Liver (tissue), 9 donors: Measurements from ENCODE around the gene SLC25A22. TPM values are rescaled to one million over a fixed set of nuclear protein-coding genes. Genes with fewer than 3 reads are reported as not detected.

Experiments used
- DNase-seq: peaks from one replicate; pipeline ENCODE4 v3.0.0-alpha.2; 2017; ENCODE audit warnings: low spot score
- H3K27ac ChIP-seq, 2 donors: one replicate each; pipeline ENCODE4 v1.7.0; 2013; ENCODE audit warnings: inconsistent platforms in 2 of 2, low read length in 2 of 2, control low read depth in 1 of 2, low read depth in 1 of 2, mild to moderate bottlenecking in 1 of 2
- H3K27me3 ChIP-seq, 4 donors: one replicate each; pipeline versions ENCODE4 v1.6.1 to v1.7.0; 2013; ENCODE audit warnings: low read length in 3 of 4, inconsistent platforms in 1 of 4, mild to moderate bottlenecking in 1 of 4, moderate library complexity in 1 of 4; ENCODE audit not compliant: control insufficient read depth in 4 of 4, insufficient read depth in 4 of 4
- H3K36me3 ChIP-seq, 4 donors: one replicate each; pipeline versions ENCODE4 v1.6.1 to v1.7.0; 2013; ENCODE audit warnings: low read length in 3 of 4, mild to moderate bottlenecking in 3 of 4, low read depth in 1 of 4, moderate library complexity in 1 of 4; ENCODE audit not compliant: control insufficient read depth in 4 of 4, insufficient read depth in 3 of 4
- H3K4me1 ChIP-seq, 4 donors: one replicate each; pipeline versions ENCODE4 v1.6.1 to v1.7.0; 2013; ENCODE audit warnings: low read length in 3 of 4, mild to moderate bottlenecking in 3 of 4, moderate library complexity in 1 of 4; ENCODE audit not compliant: control insufficient read depth in 4 of 4, insufficient read depth in 4 of 4
- H3K4me3 ChIP-seq, 3 donors: one replicate each; pipeline versions ENCODE4 v1.6.1 to v1.7.0; 2013; ENCODE audit warnings: low read length in 3 of 3, control low read depth in 1 of 3, low read depth in 1 of 3, mild to moderate bottlenecking in 1 of 3
- H3K9ac ChIP-seq, 2 donors: one replicate each; pipeline ENCODE4 v1.7.0; 2013; ENCODE audit warnings: low read length in 2 of 2, mild to moderate bottlenecking in 2 of 2, moderate library complexity in 2 of 2, control low read depth in 1 of 2, low read depth in 1 of 2
- H3K9me3 ChIP-seq, 4 donors: one replicate each; pipeline versions ENCODE4 v1.6.1 to v1.7.0; 2013; ENCODE audit warnings: low read length in 3 of 4; ENCODE audit not compliant: control insufficient read depth in 4 of 4
- EGR1 ChIP-seq, 2 donors: IDR thresholded peaks; 2 replicates each; pipeline ENCODE4 v1.6.1; 2016 to 2018; ENCODE audit warnings: antibody characterized with exemption in 2 of 2, low read depth in 2 of 2
- FOXA1 ChIP-seq: IDR thresholded peaks from 2 replicates; pipeline ENCODE4 v1.6.1; 2016; ENCODE audit warnings: antibody characterized with exemption
- FOXA2 ChIP-seq: IDR thresholded peaks from 2 replicates; pipeline ENCODE4 v1.6.1; 2016; ENCODE audit warnings: antibody characterized with exemption
- GABPA ChIP-seq, 2 donors: IDR thresholded peaks in 1 of 2; conservative IDR thresholded peaks in 1 of 2; 2 replicates each; pipeline ENCODE4 v1.6.1; 2016; ENCODE audit warnings: antibody characterized with exemption in 2 of 2, mild to moderate bottlenecking in 1 of 2, moderate library complexity in 1 of 2
- HNF4A ChIP-seq, 2 donors: conservative IDR thresholded peaks; 2 replicates each; pipeline ENCODE4 v1.6.1; 2016; ENCODE audit warnings: antibody characterized with exemption in 2 of 2, mild to moderate bottlenecking in 2 of 2
- HNF4G ChIP-seq: IDR thresholded peaks from 2 replicates; pipeline ENCODE4 v1.6.1; 2016; ENCODE audit warnings: antibody characterized with exemption
- JUND ChIP-seq, 2 donors: IDR thresholded peaks; 2 replicates each; pipeline ENCODE4 v1.6.1; 2016; ENCODE audit warnings: antibody characterized with exemption in 2 of 2
- RXRA ChIP-seq, 2 donors: IDR thresholded peaks; 2 replicates each; pipeline ENCODE4 v1.6.1; 2017 to 2018; ENCODE audit warnings: antibody characterized with exemption in 2 of 2, mild to moderate bottlenecking in 1 of 2
- SP1 ChIP-seq: IDR thresholded peaks from 2 replicates; pipeline ENCODE4 v1.6.1; 2018; ENCODE audit warnings: antibody characterized with exemption, mild to moderate bottlenecking
- WGBS: extraction: QIAGEN DNeasy Blood & Tissue Kit; methylation state at CpG from one replicate; pipeline ENCODE4 v1.1.7; 2013; 5-methylcytosine and 5-hydroxymethylcytosine counted together
- polyA plus RNA-seq, 2 donors: library from polyadenylated mRNA; stranded (reverse) in 1 of 2; unstranded in 1 of 2; fragments of 200-250 nt in 1 of 2; fragments of >200 nt in 1 of 2; fragmentation: Nextera tagmentation in 1 of 2; extraction: Ambion mirVana in 1 of 2; gene quantifications; one replicate each; pipeline versions ENCODE4 v1.2.1 to v1.2.3, GENCODE V29; 2013 to 2015
- total RNA-seq, 2 donors: library from RNA; depleted of rRNA; stranded (reverse); fragments of >200 nt; gene quantifications; one replicate each; pipeline ENCODE4 v1.2.3, GENCODE V29; 2014
- TF ChIP-seq, protein P1 (sequence below): fragments of 150-350 bp; IDR thresholded peaks from 2 replicates; pipeline ENCODE4 v1.5.1; 2017; ENCODE audit warnings: improper control_type of control experiment, low read depth, low read length; ENCODE audit not compliant: missing input control
- TF ChIP-seq, protein P2 (sequence below): IDR thresholded peaks from 2 replicates; pipeline ENCODE4 v1.6.1; 2016; ENCODE audit warnings: antibody characterized with exemption, mild to moderate bottlenecking
- TF ChIP-seq, protein P3 (sequence below): IDR thresholded peaks from 2 replicates; pipeline ENCODE4 v1.6.1; 2016; ENCODE audit warnings: antibody characterized with exemption
- donor health status: healthy.
- donor health status: healthy.
- donor health status: healthy.
- donor health status: healthy.
- donor health status: healthy.

Gene SLC25A22
- total and polyA plus RNA-seq, 4 donors: 5.3 to 26.8 (median 12.1) TPM

DNA sequence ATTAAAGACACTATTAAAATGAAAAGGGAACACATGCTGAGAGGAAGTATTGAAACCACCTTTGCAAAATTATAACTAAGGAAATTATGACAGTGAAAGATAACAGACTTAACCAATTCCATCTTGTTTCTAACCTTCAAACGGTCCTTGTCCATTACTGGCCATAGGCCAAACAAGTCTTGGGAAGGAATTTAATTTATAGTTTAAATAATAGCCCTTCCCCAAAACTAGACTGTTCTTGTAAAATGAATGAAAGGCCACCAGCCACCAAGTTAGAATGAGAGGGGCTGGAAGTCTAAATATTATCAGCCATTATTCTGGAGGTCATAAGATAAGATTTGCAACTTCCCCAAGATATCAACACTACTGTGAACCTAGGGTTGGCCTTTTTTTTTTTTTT lies 52.7 kb downstream of the SLC25A22 start:
- Histone ChIP-seq H3K27ac (no peak overlapping the region), H3K36me3 (no peaks in the 10 kb centered on the region), H3K9ac (no peak overlapping the region), H3K4me3 (no peak overlapping the region), H3K9me3 (no peaks in the 10 kb centered on the region), H3K4me1 (peaks cover 7 to 28% (median 23%) of the 10 kb centered on the region in 4 donors), H3K27me3 (no peaks in the 10 kb centered on the region)
- 46% methylated on average over 1 of the region's 1 CpG for WGBS
- TF ChIP-seq JUND (IDR thresholded peaks at IDR 0.05) (no peak), HNF4G (no peak), FOXA1 (no peak), SP1 (no peak), GABPA (IDR thresholded peaks at IDR 0.05 in 1 of 2, conservative IDR thresholded peaks at IDR 0.05 in 1 of 2) (no peak), RXRA (IDR thresholded peaks at IDR 0.05) (no peak), FOXA2 (no peak), EGR1 (IDR thresholded peaks at IDR 0.05; ENCODE audit: low read depth in 2 of 2) (no peak), HNF4A (conservative IDR thresholded peaks at IDR 0.05) (no peak)
- TF ChIP-seq, protein P1, sequence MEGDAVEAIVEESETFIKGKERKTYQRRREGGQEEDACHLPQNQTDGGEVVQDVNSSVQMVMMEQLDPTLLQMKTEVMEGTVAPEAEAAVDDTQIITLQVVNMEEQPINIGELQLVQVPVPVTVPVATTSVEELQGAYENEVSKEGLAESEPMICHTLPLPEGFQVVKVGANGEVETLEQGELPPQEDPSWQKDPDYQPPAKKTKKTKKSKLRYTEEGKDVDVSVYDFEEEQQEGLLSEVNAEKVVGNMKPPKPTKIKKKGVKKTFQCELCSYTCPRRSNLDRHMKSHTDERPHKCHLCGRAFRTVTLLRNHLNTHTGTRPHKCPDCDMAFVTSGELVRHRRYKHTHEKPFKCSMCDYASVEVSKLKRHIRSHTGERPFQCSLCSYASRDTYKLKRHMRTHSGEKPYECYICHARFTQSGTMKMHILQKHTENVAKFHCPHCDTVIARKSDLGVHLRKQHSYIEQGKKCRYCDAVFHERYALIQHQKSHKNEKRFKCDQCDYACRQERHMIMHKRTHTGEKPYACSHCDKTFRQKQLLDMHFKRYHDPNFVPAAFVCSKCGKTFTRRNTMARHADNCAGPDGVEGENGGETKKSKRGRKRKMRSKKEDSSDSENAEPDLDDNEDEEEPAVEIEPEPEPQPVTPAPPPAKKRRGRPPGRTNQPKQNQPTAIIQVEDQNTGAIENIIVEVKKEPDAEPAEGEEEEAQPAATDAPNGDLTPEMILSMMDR: no peak
- TF ChIP-seq, protein P2, sequence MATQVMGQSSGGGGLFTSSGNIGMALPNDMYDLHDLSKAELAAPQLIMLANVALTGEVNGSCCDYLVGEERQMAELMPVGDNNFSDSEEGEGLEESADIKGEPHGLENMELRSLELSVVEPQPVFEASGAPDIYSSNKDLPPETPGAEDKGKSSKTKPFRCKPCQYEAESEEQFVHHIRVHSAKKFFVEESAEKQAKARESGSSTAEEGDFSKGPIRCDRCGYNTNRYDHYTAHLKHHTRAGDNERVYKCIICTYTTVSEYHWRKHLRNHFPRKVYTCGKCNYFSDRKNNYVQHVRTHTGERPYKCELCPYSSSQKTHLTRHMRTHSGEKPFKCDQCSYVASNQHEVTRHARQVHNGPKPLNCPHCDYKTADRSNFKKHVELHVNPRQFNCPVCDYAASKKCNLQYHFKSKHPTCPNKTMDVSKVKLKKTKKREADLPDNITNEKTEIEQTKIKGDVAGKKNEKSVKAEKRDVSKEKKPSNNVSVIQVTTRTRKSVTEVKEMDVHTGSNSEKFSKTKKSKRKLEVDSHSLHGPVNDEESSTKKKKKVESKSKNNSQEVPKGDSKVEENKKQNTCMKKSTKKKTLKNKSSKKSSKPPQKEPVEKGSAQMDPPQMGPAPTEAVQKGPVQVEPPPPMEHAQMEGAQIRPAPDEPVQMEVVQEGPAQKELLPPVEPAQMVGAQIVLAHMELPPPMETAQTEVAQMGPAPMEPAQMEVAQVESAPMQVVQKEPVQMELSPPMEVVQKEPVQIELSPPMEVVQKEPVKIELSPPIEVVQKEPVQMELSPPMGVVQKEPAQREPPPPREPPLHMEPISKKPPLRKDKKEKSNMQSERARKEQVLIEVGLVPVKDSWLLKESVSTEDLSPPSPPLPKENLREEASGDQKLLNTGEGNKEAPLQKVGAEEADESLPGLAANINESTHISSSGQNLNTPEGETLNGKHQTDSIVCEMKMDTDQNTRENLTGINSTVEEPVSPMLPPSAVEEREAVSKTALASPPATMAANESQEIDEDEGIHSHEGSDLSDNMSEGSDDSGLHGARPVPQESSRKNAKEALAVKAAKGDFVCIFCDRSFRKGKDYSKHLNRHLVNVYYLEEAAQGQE: no peak
- DNase-seq: no peak

DNA sequence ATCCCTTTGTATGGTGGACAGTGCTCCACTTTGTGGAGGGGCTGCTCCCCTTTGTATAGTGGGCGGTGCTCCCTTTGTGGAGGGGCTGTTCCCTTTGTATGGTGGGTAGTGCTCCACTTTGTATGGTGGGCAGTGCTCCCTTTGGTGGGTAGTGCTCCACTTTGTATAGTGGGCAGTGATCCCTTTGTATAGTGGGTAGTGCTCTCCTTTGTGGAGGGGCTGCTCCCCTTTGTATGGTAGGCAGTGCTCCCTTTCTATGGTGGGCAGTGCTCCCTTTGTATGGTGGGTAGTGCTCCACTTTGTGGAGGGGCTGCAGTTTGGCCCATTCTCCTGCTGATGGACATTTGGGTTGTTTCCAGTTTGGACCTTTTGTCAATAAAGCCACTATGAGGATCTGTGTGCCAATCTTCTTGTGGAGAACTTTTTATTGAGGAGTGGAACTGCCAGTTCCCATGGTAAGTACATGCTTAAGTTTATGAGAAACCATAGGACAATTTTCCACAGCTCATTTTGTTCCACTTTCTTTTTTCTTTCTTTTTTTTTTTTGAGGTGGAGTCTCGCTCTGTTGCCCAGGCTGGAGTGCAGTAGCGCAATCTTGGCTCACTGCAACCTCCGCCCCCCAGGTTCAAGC lies 55.4 kb downstream of the SLC25A22 start:
- TF ChIP-seq JUND (IDR thresholded peaks at IDR 0.05) (no peak), HNF4G (no peak), FOXA2 (no peak), GABPA (IDR thresholded peaks at IDR 0.05 in 1 of 2, conservative IDR thresholded peaks at IDR 0.05 in 1 of 2) (no peak)
- TF ChIP-seq, protein P1: no peak
- TF ChIP-seq, protein P3, sequence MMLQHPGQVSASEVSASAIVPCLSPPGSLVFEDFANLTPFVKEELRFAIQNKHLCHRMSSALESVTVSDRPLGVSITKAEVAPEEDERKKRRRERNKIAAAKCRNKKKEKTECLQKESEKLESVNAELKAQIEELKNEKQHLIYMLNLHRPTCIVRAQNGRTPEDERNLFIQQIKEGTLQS: no peak
- no peak for DNase-seq
- H3K9me3 ChIP-seq: no peaks in the 10 kb centered on the region
- H3K27ac ChIP-seq: no peak overlapping the region
- 97% methylated on average over 4 of the region's 4 CpGs for WGBS
- no peaks in the 10 kb centered on the region for H3K36me3 ChIP-seq
- no peak overlapping the region for H3K9ac ChIP-seq
- no peak overlapping the region for H3K4me3 ChIP-seq
- H3K4me1 ChIP-seq: peaks cover under 1 to 5% (median 3%) of the 10 kb centered on the region in 4 donors
- H3K27me3 ChIP-seq: no peaks in the 10 kb centered on the region
